GM10248 (cell line): Measurements from ENCODE around the gene NACAD.

ENCODE experiments used
- CTCF ChIA-PET: fragments of 300-600 bp; sonication (Branson Sonifier 250); formaldehyde crosslinking; extraction: SDS; loops from one replicate; lab custom pipeline; 2021; ENCODE audit warnings: antibody characterized with exemption; lab: Yijun Ruan, JAX
- POLR2A ChIA-PET: fragments of 350-650 bp; sonication (Branson Sonifier 250); formaldehyde crosslinking; extraction: SDS; loops from one replicate; lab custom pipeline; 2020; ENCODE audit warnings: antibody characterized with exemption; lab: Yijun Ruan, JAX
- DNase-seq: peaks from one replicate; pipeline ENCODE4 v3.0.0; 2012; ENCODE audit errors: extremely low spot score
- CTCF ChIP-seq: IDR thresholded peaks from 2 replicates; pipeline ENCODE4 v1.5.1; 2012; ENCODE audit warnings: mild to moderate bottlenecking, low read depth; ENCODE audit errors: extremely low read depth, missing control alignments, control extremely low read depth

NACAD gene

DNA sequence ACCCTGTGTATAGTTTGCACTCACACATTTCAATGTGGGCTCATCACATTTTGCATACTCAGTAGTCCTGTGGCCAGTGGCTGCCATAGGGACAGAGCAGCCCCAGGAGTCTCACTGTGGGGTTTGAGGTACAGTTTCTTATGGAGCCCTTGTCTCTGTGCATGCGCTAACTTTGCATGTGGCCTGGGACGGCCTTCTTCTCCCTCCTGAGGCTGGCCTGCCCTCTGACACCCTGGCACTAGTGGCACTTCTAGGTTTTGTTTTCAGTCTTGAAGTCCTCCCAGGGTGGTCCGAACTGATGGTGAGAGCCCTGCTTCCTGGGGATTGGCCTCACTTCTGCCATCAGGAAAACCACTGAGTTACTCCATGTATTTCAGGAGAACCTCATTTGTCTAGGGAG, 21.2 kb downstream of the NACAD start:
- no peak for DNase-seq
- no peak for TF ChIP-seq CTCF
- POLR2A ChIA-PET: no interaction called here
- CTCF ChIA-PET: no interaction called here

- ChIA-PET CTCF (interaction anchor here (1.2 kb wide), 1 partner anchor 209 kb away, joined by 3 read pairs; no protein-coding TSS in a partner anchor), POLR2A (no interaction called here)
- no peak for TF ChIP-seq CTCF
- no peak for DNase-seq
Measured at GRCh38 chr7:45066409-45066808, 22.4 kb downstream of the NACAD start.

DNA sequence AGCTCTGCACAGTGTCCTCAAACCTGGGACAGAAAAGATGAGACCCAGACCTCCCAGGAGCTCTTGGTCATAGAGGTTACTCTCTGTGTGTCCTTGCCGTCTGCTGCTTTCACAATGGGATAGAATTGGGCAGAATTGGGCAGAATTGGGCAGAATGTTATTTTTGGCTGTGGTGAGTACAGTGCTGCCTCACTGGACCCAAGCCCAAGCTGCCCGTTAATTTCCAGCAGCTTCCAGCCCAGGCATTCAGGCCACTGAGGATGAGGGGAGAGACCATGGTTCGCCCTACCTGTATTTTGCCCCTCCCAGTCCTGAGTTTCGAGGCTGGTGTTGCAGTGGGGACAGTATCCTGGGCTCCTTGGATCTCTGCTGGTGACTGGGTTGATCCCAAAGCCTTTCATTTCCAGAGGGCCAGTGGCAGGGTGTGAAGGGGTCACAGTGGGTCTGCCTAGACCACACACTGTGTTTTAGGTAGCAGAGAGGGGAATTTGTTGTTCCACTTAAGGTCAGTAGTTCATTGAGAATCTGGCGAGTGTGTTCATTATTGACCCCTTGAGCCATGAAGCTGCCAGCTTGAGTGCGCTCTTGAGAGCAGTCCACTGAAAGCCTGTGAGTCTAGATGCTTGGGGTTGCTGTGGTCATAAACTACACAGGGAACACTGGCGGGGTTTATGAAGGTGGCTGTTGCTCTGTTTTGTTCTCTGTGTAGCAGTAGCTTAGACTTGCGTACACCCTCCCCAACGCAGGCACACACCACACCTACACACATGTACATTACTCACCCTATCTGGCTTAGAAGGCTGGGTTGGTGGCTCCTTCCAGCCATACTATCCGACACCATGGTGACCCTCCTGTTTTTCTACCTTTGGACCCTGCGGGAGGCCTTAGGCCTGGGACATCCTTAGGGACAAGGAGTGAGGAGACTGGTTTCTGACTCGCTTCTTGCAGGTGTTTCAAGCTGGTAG, 23.5 kb downstream of the NACAD start:
- TF ChIP-seq CTCF: no peak
- ChIA-PET CTCF (interaction anchor here (1.2 kb wide), 1 partner anchor 208 kb away, joined by 3 read pairs; no protein-coding TSS in a partner anchor), POLR2A (no interaction called here)
- no peak for DNase-seq

DNA sequence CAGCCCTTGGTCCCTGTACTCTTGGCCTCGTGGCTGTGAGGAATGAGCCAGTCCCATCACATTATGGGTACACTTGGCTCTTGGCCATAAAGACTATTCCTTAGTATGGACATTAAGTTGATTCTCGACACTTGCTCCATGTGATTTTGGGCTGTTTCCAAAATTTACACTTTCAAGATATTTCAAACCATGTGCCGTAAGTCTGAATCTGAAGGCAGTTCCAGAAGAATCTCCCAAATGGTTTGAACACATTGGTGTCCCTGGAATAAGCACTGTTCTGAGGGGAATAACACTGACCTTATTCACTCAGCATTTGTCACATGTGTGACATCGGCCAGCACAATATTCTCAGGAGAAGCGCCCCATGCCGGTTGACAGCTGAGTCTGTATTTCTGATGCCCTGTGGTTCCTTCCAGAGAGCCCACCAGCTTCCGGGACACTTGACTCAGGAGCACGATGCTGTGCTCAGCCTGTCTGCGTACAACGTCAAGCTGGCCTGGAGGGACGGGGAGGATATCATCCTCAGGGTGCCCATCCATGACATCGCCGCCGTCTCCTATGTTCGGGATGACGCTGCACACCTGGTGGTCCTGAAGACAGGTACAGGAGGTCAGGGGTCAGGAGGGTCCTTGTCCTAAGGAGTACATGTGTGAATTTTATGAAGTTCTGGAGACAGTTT, 24.6 kb downstream of the NACAD start:
- POLR2A ChIA-PET: no interaction called here

DNA sequence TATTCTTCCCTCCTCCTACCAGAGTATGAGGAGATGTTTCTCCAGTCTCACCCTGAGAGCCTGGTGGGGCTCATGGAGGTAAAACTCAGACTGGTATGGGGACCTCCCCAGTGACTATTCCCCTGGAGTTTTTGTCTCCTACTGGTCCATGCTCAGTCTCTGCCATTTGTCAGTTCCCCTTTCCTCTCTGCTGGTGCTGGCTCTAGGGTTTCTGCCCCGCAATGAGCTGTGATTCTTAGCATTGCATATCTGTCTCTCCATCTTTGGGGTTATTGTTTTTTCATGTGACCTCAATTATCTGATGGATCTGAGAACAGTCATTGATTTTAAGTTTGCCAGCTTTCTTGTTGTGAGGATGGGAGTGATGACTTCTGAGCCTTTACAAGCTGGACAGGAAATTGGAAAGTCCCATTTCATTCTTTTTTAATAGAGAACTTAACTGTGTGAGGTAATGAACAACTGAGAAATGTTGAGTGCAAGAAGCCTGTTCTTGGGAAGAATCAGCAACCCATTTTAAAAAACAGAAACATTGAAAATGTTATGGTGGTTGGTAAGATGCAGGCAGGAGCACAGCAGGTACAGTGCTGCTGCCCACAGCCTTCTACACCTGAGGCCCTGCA, 26.9 kb downstream of the NACAD start:
- no peak for TF ChIP-seq CTCF
- ChIA-PET CTCF (interaction anchor here (1.6 kb wide), 1 partner anchor 11 kb away, joined by 6 read pairs; no protein-coding TSS in a partner anchor), POLR2A (no interaction called here)
- no peak for DNase-seq

More for the DNA sequence above, 24.6 kb downstream of the NACAD start:
- DNase-seq: no peak
- TF ChIP-seq CTCF: no peak
- CTCF ChIA-PET: no interaction called here

DNA sequence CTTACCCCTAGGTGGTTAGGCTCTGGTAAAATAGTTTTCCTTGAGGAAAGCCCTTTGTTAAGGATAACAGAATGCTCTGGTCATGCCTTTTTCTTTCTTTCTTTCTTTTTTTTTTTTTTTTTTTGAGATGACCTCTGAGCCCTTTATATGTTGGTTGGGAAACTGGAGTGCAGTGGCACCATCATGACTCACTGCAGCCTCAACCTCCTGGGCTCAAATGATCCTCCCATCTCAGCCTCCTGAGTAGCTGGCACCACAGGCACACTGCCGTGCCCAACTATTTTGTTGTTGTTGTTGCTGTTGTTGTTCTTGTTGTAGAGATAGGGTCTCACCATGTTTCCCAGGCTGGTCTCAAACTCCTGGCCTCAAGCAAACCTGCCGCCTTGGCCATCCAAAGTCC, 27.4 kb downstream of the NACAD start:
- TF ChIP-seq CTCF: no peak
- ChIA-PET CTCF (interaction anchor here (1.6 kb wide), 1 partner anchor 11 kb away, joined by 6 read pairs; no protein-coding TSS in a partner anchor), POLR2A (no interaction called here)
- DNase-seq: no peak
